Fibroblast of lung (primary cell): ENCODE data around the gene ZBTB22. TPM values are rescaled to one million over a fixed set of nuclear protein-coding genes. Genes with fewer than 3 reads are reported as not detected.

Experiments used
- DNase-seq, 2 donors: peaks; one replicate each; pipeline versions ENCODE4 v3.0.0 to v3.0.0-alpha.2; 2010; ENCODE audit warnings: low read depth in 2 of 2
- H2AFZ ChIP-seq: 2 replicates; pipeline ENCODE4 v1.5.1; 2012; ENCODE audit warnings: low read length, control low read depth, inconsistent platforms
- H3K27ac ChIP-seq: 2 replicates; pipeline ENCODE4 v1.5.1; 2011; ENCODE audit warnings: low read length, control low read depth; ENCODE audit not compliant: insufficient read depth
- H3K27me3 ChIP-seq: 2 replicates; pipeline ENCODE4 v1.5.1; 2011; ENCODE audit warnings: mild to moderate bottlenecking, low read length; ENCODE audit not compliant: control insufficient read depth, insufficient read depth
- H3K36me3 ChIP-seq: 2 replicates; pipeline ENCODE4 v1.5.1; 2011; ENCODE audit warnings: low read length; ENCODE audit not compliant: control insufficient read depth, insufficient read depth
- H3K4me1 ChIP-seq: 2 replicates; pipeline ENCODE4 v1.5.1; 2011; ENCODE audit warnings: low read length; ENCODE audit not compliant: control insufficient read depth, insufficient read depth; ENCODE audit errors: extremely low read depth
- H3K4me2 ChIP-seq: 2 replicates; pipeline ENCODE4 v1.5.1; 2011; ENCODE audit warnings: low read length, control low read depth; ENCODE audit not compliant: insufficient read depth; ENCODE audit errors: extremely low read depth
- H3K4me3 ChIP-seq, 4 experiments: fragments of 200-600 bp in 1 of 4; sonication (generic) in 1 of 4; replicated peaks in 1 of 4; 2 replicates each; pipeline ENCODE4 v1.5.1; 2011 to 2016; ENCODE audit warnings: low read length in 4 of 4, low read depth in 3 of 4, mild to moderate bottlenecking in 3 of 4, control low read depth in 2 of 4, inconsistent platforms in 1 of 4, mixed read lengths in 1 of 4; ENCODE audit not compliant: insufficient read depth in 1 of 4; ENCODE audit errors: control extremely low read depth in 1 of 4
- H3K79me2 ChIP-seq: 2 replicates; pipeline ENCODE4 v1.5.1; 2012; ENCODE audit warnings: mild to moderate bottlenecking, low read length, inconsistent platforms; ENCODE audit not compliant: control insufficient read depth, insufficient read depth
- H3K9ac ChIP-seq: 2 replicates; pipeline ENCODE4 v1.5.1; 2011; ENCODE audit warnings: mild to moderate bottlenecking, low read length, control low read depth; ENCODE audit not compliant: insufficient read depth
- H3K9me3 ChIP-seq: 2 replicates; pipeline ENCODE4 v1.5.1; 2012; ENCODE audit warnings: low read depth, low read length; ENCODE audit not compliant: control insufficient read depth, insufficient read depth
- H4K20me1 ChIP-seq: 2 replicates; pipeline ENCODE4 v1.5.1; 2011; ENCODE audit warnings: low read length; ENCODE audit not compliant: control insufficient read depth, insufficient read depth; ENCODE audit errors: extremely low read depth
- CTCF ChIP-seq, 2 donors: IDR thresholded peaks in 1 of 2; conservative IDR thresholded peaks in 1 of 2; 1 replicate in 1 of 2; 2 replicates in 1 of 2; pipeline ENCODE4 v1.5.1; 2011 to 2012; ENCODE audit warnings: low read length in 2 of 2, control low read depth in 1 of 2, inconsistent platforms in 1 of 2, low read depth in 1 of 2, mild to moderate bottlenecking in 1 of 2
- EZH2 ChIP-seq: IDR thresholded peaks from 2 replicates; pipeline ENCODE4 v1.5.1; 2012; ENCODE audit warnings: low read length, control low read depth, mild to moderate bottlenecking; ENCODE audit errors: missing control alignments
- polyA plus RNA-seq, 2 donors: library from polyadenylated mRNA; depleted of rRNA in 1 of 2; stranded (reverse) in 1 of 2; unstranded in 1 of 2; fragments of >200 nt; gene quantifications; 2 replicates each; pipeline ENCODE4 v1.2.1, GENCODE V29; 2011 to 2012; ENCODE audit warnings: missing spikeins in 1 of 2
- total RNA-seq: library from RNA; depleted of rRNA; stranded (reverse); fragments of >200 nt; gene quantifications from 2 replicates; pipeline ENCODE4 v1.2.1, GENCODE V29; 2014

The ZBTB22 gene
- total and polyA plus RNA-seq, 2 donors (not counting 1 experiment from before 2014, with no cell fraction given): 8.9 to 31.2 TPM

- Histone ChIP-seq H3K79me2 (peaks cover 26% of the 10 kb centered on the region), H3K9me3 (no peaks in the 10 kb centered on the region), H3K4me1 (peaks cover 17% of the 10 kb centered on the region), H3K4me3 (no peak overlapping the region), H4K20me1 (no peaks in the 10 kb centered on the region), H3K9ac (no peak overlapping the region), H3K4me2 (no peak overlapping the region), H3K27ac (no peak overlapping the region), H2AFZ (no peak overlapping the region), H3K36me3 (peaks cover 34% of the 10 kb centered on the region), H3K27me3 (no peaks in the 10 kb centered on the region)
- TF ChIP-seq EZH2: no peak
- no peak for TF ChIP-seq CTCF (conservative IDR thresholded peaks at IDR 0.05 in 1 of 2, IDR thresholded peaks at IDR 0.05 in 1 of 2; ENCODE audit: low read depth in 1 of 2, low read length in 2 of 2)
- no peak for DNase-seq
These were observed 39.2 kb downstream of the ZBTB22 start for GRCh38 chr6:33278392-33278741.

- no peaks in the 10 kb centered on the region for H4K20me1 ChIP-seq
- no peak for TF ChIP-seq CTCF (conservative IDR thresholded peaks at IDR 0.05 in 1 of 2, IDR thresholded peaks at IDR 0.05 in 1 of 2; ENCODE audit: low read depth in 1 of 2, low read length in 2 of 2)
- TF ChIP-seq EZH2: no peak
- H2AFZ ChIP-seq: no peak overlapping the region
These were observed 39.7 kb downstream of the ZBTB22 start for GRCh38 chr6:33277663-33278391.

GRCh38 chr6:33276864-33277662 lies 40.5 kb downstream of the ZBTB22 start, which contains the start of gene B3GALT4:
Gene B3GALT4 (plus strand): TSS chr6:33277123. CDS start chr6:33277420, 297 bp downstream.
- Histone ChIP-seq H3K79me2 (peaks cover 39% of the 10 kb centered on the region), H4K20me1 (no peaks in the 10 kb centered on the region), H3K4me1 (peaks cover 19% of the 10 kb centered on the region), H3K9me3 (no peaks in the 10 kb centered on the region), H3K9ac (peak within 1 kb of the TSS; percentile 52), H3K27me3 (no peaks in the 10 kb centered on the region), H3K4me2 (peak within 1 kb of the TSS; percentile 70), H3K4me3 (peak within 1 kb of the TSS; percentile 18 to 59 (median 46)), H3K36me3 (peaks cover 35% of the 10 kb centered on the region), H2AFZ (no peak within 1 kb of the TSS), H3K27ac (peak within 1 kb of the TSS; percentile 67)
- peak; percentile 33 to 37 for TF ChIP-seq CTCF (conservative IDR thresholded peaks at IDR 0.05 in 1 of 2, IDR thresholded peaks at IDR 0.05 in 1 of 2; ENCODE audit: low read depth in 1 of 2, low read length in 2 of 2)
- no peak for TF ChIP-seq EZH2
- DNase-seq: peak; percentile 69 to 75

More at GRCh38 chr6:33277663-33278391, 39.7 kb downstream of the ZBTB22 start:
- peaks cover 37% of the 10 kb centered on the region for H3K36me3 ChIP-seq
- peaks cover 19% of the 10 kb centered on the region for H3K4me1 ChIP-seq
- no peaks in the 10 kb centered on the region for H3K27me3 ChIP-seq
- peak overlapping the region in 3 of 4 experiments; percentile 21 to 59 (median 29) for H3K4me3 ChIP-seq
- peaks cover 31% of the 10 kb centered on the region for H3K79me2 ChIP-seq
- peak overlapping the region; percentile 8 for H3K9ac ChIP-seq
- peak; percentile 7 to 11 for DNase-seq
- H3K4me2 ChIP-seq: peak overlapping the region; percentile 59
- peak overlapping the region; percentile 67 for H3K27ac ChIP-seq
- H3K9me3 ChIP-seq: no peaks in the 10 kb centered on the region
